KBM-7 (cell line): ENCODE data around the gene GALNT6.
"Not testable (repeated sequence)": the region's sequence is repeated elsewhere in the genome, so short reads cannot be mapped to it uniquely, and the experiment has no call there.

Source experiments
- DNase-seq: peaks from one replicate; pipeline ENCODE4 v3.0.0-alpha.2; 2015
- in situ Hi-C: fragments of 300-500 bp; cut with MboI; formaldehyde crosslinking; loops from 2 replicates; pipeline ENCODE4 v1.14.3; 2020; ENCODE audit warnings: low sequenced_read_pairs, low pct_unique_long_range_greater_than_20kb, mixed read lengths

The GALNT6 gene

DNA sequence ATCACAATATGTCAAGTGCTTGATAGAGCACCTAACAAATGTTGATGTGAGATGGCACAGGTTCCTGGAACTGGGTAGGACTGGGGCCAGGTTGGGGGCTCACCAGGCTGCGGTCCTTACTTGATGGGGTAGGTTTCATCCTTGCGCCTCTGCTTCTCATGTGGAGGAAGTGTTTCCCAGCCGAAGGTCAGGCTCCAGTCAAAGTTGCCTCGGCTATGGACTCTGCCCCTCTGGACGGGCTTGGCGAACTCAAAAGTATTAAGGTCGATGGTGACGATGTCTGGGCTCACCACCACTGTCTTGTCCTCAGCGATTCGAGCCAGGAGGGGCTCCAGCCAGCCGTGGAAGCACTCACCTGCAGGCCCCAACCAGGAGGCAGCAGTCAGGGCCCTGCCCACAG, 27.2 kb downstream of the GALNT6 start:
- no peak for DNase-seq
- in situ Hi-C loops: loop anchor here (25.0 kb wide), 1 partner anchor 552 kb away; no protein-coding TSS in a partner anchor

DNA sequence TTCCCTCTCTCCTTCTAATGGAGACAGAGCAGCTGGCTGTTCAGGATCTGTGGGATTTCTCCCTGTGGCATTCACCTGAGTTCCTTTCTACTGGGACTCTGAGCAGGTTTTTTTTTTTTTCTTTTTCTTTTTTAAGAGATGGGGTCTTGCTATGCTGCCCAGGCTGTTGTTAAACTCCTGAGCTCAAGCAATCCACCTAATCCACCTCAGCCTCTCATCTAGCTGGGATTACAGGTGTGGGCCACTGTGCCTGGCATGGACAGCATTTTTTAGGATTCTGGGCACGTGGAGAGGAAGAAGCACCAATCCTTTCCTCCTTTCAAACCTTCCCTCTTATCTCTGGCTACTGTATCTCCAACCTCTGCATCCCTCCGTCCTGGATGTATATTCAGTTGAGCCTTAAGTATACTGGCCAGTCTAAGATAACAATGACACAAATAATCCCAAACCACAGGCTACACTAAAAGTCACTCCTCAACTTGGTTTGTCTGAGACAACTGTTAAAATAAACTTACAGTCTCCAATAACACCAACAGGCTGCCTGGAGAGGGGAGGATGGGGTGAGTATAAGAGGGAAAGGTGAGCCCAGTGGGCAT, 28.4 kb downstream of the GALNT6 start:
- DNase-seq: no peak
- in situ Hi-C loops: loop anchor here (25.0 kb wide), 1 partner anchor 551 kb away; no protein-coding TSS in a partner anchor

DNA sequence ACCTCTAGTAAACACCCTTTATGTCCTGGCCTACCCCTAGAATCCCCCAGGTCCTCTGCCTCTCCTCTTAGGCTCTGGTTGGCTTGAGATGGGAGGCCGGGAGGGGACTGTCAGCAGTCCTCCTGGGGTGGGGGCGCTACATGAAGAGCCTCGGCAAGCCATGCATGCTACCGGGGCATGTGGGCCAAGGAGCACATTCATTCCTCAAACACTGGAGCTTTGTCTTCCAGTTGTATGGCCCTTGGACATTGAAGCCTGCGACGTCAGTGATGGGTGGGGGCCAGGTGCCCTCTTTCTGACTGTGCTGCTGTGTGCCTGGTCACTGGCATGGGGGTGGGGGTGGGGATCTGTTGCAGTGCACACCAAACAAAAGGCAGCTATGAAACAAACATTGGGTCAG, 28.9 kb downstream of the GALNT6 start:
- in situ Hi-C loops: loop anchor here (25.0 kb wide), 1 partner anchor 550 kb away; no protein-coding TSS in a partner anchor
- DNase-seq: no peak

DNA sequence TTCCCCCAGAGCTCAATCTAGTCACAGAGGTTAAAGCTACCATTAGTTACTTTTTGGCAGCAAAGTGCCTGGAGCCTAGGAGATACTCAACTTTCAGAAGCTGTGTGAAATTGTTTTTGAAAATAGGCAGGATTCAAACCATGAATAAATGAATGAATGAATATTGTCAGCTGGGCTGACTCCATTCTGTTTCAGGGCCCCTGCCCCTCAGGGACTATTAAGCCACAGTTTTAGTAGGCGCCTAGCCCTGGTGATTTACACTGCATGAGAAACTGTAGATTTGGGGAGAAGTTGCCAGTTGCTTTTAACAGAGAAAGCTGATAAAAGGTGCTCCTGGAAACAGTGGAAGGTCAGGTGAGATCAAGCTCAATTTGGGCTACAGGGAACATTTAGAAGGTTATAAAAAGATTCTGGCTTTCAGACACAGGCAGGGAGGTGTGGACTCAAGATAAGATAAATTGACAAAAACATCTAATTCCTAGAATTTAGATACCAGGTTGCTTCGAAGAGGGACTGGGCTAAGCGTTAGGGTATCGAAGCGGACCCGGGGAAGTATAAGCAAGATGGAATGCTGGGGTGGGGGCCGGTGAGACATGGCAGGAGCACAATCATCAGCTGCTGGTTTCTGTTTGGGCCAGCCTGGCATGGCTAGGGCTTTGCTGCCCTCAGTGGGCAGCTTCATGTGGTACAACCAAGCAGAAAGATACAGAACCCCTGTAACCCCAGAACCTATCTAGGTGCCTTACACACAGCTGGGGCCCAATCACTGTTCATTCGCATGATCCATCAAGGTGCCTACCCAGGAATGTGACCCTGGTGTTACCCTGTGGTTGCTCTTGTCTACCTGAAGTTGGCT, 29.8 kb downstream of the GALNT6 start:
- in situ Hi-C loops: loop anchor here (25.0 kb wide), 1 partner anchor 549 kb away; no protein-coding TSS in a partner anchor
- DNase-seq: no peak

DNA sequence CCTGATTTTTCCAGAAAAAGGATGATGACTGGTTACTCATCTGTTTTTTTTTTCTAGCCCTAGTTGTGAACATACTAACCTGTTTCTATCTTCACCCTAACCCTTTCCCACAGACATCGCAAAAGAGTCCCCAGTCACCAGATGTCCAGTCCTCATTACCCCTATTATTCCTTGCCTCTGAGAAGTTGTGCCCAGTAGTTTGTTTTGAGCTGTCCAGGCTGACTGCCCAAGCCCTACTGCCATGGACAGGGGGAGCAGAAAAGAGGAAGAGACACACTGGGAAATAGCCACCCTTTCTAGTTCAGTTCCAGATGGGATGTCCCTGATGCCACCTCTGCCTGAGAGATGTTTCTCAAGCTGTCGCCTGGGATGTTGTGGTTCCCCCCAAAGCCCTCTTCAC, 30.9 kb downstream of the GALNT6 start:
- no peak for DNase-seq
- in situ Hi-C loops: loop anchor here (25.0 kb wide), 1 partner anchor 548 kb away; no protein-coding TSS in a partner anchor

DNA sequence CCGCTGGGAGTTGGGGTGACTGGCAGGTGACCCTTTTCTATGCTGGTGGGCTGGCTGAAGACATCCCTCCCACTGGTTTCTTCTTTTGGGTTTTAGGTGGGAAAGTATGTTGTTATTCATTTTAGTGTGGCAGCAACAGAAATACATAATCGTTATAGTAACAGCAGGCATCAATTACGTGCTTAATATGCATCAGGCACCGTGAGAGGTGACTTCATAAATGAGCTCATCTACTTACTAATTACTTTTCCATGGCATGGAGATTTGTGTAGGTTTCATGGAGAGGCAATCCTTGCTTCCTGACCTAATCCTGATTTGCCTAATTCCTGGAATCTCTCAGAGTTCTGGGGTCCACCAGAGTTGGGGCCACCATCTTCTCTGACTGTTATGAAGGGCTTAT, 31.4 kb downstream of the GALNT6 start:
- in situ Hi-C loops: loop anchor here (25.0 kb wide), 1 partner anchor 548 kb away; no protein-coding TSS in a partner anchor
- DNase-seq: no peak

DNA sequence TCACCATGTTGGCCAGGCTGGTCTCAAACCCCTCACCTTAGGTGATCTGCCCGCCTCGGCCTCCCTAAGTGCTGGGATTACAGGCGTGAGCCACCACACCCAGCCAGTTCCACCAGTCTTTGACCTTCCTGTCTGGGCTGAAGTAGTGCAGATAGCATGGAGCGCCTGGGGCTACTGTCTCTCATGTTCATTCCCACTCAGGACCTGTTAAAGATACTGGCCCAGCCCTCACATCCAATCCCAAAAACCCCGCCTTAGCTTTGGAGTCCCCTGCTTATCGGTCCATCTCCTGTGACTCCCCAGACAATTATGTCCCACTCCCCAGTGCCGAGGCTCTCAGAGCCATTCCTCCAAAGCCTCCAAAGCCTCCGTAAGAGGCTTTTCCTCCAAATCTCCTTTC, 32.7 kb downstream of the GALNT6 start:
- DNase-seq: no peak
- in situ Hi-C loops: loop anchor here (25.0 kb wide), 1 partner anchor 546 kb away; no protein-coding TSS in a partner anchor

DNA sequence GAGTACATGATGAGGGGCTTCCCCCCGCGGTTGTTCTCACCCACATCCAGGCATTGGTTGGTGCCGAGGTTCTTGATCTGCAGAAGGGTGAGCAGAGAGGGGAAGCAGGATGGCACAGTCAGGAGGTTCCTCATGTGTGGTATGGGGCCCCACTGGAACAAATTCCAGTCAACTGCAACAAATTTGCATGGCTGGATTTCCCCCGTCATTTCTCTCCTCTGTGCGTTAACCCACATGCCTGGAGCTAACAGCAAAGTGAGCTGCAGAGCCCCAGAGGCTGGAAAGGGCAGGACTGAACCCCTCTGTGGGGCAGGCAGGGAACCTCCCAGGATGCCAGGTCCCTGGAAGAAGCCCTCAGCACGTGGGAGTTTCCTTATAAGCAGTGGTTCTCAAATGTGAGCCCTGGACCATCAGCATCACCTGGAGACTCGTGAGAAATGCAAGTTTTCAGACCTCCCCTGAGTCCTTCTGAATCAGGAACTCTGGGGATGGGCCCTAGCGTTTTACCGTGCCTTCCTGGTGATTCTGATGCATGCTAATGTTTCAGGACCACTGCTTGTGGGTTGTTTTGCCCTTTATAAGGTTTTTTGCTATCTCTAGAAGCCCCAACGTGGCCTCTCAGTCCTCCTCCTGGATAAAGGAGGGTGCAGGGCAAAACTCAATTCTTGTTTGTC, 33.7 kb downstream of the GALNT6 start:
- DNase-seq: no peak
- in situ Hi-C loops: loop anchor here (25.0 kb wide), 1 partner anchor 545 kb away; no protein-coding TSS in a partner anchor

DNA sequence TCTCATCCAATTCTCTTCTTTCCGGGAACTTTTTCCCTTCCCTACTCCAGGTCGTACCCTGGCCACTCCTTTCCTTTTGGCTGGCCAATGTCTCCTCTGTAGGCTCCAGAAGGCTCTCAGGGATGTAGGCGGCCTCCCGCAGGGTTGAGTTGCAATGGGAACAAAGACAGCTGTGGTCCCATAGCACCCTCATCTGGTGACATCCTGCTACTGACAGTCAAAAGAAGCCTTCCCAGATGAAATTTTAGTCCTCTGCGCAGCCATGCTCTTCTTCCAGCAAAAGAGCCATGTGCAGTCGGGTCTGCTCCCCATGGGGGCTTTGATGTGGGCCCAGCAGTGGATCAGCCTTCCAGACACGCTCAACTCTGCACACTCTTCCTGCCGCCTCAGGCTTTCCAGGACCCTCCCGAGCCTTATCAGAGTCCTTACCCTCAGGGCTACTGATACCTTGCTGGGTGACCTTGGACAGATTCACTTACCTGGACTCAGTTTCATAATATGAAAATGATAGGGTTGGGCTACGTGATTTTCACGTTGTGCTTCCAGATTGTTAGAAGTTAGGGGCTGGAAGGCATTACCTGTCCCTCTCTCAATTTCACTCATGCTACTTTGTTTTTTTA, 39.2 kb downstream of the GALNT6 start:
- in situ Hi-C loops: loop anchor here (25.0 kb wide), 1 partner anchor 540 kb away; no protein-coding TSS in a partner anchor
- peak; percentile 82 for DNase-seq

DNA sequence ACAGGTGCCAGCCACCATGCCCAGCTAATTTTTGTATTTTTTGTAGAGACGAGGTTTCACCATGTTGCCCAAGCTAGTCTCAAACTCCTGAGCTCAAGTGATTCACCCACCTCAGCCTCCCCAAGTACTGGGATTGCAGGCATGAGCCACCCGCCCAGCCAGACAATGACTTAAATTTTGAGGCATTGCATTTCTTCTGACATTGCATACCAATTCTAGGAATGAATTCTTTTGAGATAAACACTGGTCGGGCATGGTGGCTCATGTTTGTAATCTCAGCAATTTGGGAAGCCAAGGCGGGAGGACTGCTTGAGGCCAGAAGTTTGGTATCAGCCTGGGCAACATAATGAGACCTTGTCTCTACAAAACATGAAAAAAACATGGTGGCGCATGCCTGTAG, 42.2 kb downstream of the GALNT6 start:
- in situ Hi-C loops: no loop called here
- DNase-seq: no peak

DNA sequence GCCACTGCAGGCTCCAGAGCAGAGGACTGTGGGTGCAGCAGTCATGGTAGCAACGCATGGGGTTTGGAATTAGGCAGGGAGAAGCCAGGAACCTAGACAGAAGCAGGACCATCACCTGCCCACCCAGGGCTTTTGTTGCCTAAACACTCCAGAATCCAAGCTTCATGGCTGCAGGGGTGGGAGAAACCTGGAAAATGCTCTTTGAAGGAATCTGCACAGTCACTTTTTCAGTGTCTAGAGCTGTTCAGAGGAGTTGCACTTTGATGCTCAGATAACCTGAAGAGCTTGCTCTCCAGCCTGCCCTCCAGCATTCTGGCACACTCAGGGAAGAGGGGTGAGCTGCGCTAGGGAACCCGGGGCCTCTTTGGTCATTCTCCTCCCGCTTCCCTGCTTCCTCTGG, 43.1 kb downstream of the GALNT6 start:
- in situ Hi-C loops: no loop called here
- DNase-seq: no peak

DNA sequence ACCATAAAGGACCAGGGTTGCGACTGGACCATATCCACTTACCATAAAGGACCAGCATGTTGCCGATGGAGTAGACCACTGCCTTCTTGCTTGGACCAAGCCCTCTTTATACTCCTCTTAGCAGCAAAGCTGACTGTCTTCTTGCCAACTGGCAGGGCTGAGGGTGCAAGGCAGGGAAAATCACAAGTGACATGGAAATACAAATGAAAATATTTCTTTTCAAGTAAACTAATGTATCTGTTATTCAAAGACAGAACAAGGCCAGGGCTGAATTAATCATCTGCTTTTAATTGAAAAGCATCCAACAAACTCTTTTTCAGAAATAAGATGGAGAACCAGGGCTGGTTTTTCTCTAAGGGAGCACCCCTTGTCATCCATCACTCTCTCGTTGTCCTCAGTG, 44.6 kb downstream of the GALNT6 start, which contains the start of gene CELA1:
CELA1 (minus strand) TSS at position 99 of the 400 bp plus-strand sequence; CDS start at position 58, 41 bp downstream.
- no peak for DNase-seq
- in situ Hi-C loops: no loop called here

DNA sequence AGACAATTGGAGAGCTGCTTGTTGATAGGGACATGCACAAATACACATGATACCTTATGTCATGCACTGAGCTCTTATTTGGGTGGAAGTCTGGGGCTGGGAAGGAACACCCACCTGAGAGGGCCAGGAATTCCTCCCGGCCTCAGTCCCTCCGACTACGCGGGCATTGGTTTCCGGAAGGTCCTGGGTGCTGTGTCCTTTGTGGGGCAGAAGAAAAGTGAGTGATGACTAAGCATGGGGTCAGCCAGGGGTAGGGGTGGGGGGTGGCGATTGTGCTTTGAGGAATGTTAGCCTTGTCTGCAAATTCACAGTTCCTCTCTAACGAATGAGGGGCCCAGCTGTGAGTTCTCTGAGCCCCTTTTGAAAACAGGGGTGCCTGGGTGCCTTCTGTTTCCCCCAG, 45.5 kb downstream of the GALNT6 start:
- in situ Hi-C loops: no loop called here
- no peak for DNase-seq

DNA sequence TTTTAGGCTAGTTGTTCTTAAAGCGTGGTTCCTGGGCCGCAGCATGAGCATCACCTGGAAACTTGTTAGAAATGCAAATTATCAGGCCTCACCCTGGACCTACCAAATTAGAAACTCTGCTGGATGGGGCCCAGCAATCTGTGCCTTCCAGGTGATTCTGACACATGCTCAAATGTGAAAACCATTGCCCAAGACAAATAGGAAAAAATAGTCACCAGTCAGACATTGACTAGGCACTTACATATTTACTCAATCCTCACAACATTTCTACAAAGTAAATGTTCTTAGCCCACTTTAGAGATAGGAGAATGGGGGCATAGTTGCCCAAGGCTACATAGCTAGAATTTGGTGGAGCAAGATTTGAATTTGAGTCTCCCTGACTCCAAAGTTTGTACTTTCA, 48.0 kb downstream of the GALNT6 start:
- no peak for DNase-seq
- in situ Hi-C loops: no loop called here

DNA sequence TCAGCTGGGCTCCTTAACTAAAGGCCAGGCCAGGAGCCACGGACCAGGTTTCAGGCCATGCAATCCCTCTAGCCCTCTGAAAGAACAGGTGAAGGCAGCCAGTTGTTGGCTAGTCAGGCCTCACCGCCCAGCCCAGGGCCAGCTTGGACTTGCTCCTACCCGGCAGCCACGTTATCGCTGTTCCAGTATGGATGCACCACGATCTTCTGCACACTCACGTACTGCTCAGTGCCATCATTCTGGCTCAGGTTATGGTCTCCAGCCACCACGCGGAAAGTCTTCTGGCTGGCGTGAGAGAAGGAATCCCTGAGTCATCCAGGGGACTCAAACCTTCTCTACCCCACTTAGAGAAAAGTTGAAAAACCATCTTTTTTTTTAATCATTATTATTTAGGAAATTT, 48.8 kb downstream of the GALNT6 start:
- in situ Hi-C loops: no loop called here
- no peak for DNase-seq

DNA sequence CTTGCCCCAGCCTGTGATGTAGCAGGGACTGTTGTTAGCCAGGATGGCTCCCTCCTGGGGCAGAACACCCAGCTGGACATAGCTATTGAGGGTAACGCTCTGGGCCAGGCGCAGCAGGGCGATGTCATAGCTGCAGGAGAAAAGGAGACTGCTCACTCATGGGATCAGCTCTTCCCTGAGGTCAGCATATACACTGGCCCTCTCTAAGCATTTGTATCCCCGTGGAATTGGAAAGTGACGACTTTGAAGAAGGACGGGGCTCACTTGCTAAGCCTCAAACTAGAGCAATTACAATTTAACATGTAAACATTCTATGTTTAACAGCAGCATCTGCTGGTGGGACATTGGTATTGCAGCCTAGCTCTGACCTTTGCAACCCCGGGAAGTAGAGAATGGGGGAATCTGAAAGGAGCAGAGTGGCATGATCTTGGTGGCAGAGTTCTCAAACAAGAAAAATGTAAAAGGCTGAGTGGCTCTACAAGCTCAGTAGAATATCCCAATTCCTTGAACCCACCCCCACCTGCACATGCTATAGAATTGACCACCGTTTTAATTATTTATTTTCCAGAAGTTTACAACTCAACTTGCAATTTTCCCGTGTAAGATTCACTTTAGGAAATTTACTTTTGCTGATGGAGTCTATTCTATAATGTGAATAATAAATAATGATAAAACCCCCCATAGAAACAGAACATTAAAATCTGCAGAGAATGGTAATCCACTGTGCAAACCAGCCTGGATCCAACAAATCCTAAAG, 49.8 kb downstream of the GALNT6 start:
- DNase-seq: peak; percentile 87
- in situ Hi-C loops: no loop called here

DNA sequence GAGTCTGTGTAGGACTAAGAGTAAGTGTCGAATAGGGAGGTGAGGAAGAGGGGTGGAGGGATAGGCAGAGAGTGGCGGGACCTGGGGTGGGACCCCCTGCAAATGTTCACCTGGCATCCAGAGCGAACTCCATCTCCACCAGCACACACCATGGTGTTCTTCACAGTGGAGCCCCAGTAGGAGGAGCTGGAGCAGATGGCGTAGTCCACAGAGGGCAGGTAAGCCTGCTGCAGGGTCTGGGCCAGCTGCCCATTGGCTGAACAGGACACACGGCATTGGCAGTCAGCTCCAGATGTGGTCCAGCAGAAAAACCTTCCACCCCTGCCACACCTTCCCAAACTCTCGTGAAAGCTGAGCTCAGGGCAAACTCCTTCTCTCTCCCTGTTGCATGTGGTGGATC, 51.5 kb downstream of the GALNT6 start:
- in situ Hi-C loops: no loop called here
- DNase-seq: no peak

DNA sequence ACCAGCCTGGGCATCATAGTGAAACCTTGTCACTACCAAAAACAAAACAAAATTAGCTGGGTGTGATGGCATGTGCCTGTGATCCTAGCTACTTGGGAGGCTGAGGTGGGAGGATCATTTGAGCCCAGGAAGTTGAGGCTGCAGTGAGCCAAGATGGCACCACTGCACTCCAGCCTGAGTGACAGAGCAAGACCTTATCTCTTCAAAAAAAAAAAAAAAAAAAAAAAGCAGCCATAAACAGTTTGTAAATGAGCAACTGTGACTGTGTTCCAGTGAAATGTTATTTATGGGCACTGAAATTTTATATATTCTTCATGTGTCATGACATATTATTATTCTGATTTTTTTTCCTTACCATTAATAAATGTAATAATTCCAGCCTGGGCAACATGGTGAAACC, 53.9 kb downstream of the GALNT6 start:
- in situ Hi-C loops, DNase-seq: not testable (repeated sequence)
